Naive thymus-derived CD4-positive, alpha-beta T cell (primary cell): ENCODE measurements around the gene SHBG. TPM values are rescaled to one million over a fixed set of nuclear protein-coding genes. Genes with fewer than 3 reads are reported as not detected.

Source experiments
- ATAC-seq: fragments of 150-1000 bp; cut with Tn5 transposase; 2 replicates; pipeline ENCODE4 v1.10.0; 2021; ENCODE audit warnings: mild to moderate bottlenecking, moderate library complexity
- CTCF ChIA-PET: fragments of 350-600 bp; sonication (Branson Sonifier 250); formaldehyde crosslinking; loops from one replicate; lab custom pipeline; 2021; ENCODE audit warnings: antibody characterized with exemption; lab: Charles Lee
- POLR2A ChIA-PET: fragments of 350-600 bp; sonication (Branson Sonifier 250); formaldehyde crosslinking; loops from one replicate; lab custom pipeline; 2021; ENCODE audit warnings: antibody characterized with exemption, inconsistent platforms; lab: Charles Lee
- DNase-seq, 9 donors: peaks; one replicate each; pipeline versions ENCODE4 v3.0.0 to v3.0.0-alpha.2; 2020 to 2022; ENCODE audit warnings: mixed read lengths in 1 of 9
- H3K27ac ChIP-seq: one replicate; pipeline ENCODE4 v1.7.0; 2013; ENCODE audit warnings: mild to moderate bottlenecking, low read depth, low read length, moderate library complexity
- H3K27me3 ChIP-seq, 2 donors: one replicate each; pipeline ENCODE4 v1.7.0; 2013; ENCODE audit warnings: low read length in 2 of 2, mild to moderate bottlenecking in 2 of 2, moderate library complexity in 2 of 2; ENCODE audit not compliant: control insufficient read depth in 2 of 2, insufficient read depth in 2 of 2
- H3K36me3 ChIP-seq, 3 experiments: 1 replicate in 2 of 3; 2 replicates in 1 of 3; pipeline ENCODE4 v1.7.0; 2013; ENCODE audit warnings: low read length in 3 of 3, mild to moderate bottlenecking in 3 of 3, moderate library complexity in 1 of 3; ENCODE audit not compliant: insufficient read depth in 3 of 3, control insufficient read depth in 2 of 3
- H3K4me1 ChIP-seq, 2 donors: one replicate each; pipeline ENCODE4 v1.7.0; 2013; ENCODE audit warnings: low read length in 2 of 2, mild to moderate bottlenecking in 2 of 2, moderate library complexity in 1 of 2; ENCODE audit not compliant: control insufficient read depth in 2 of 2, insufficient read depth in 2 of 2
- H3K4me3 ChIP-seq: 2 replicates; pipeline ENCODE4 v1.7.0; 2013; ENCODE audit warnings: mild to moderate bottlenecking, low read length
- H3K9me3 ChIP-seq, 3 experiments: 1 replicate in 2 of 3; 2 replicates in 1 of 3; pipeline ENCODE4 v1.7.0; 2013; ENCODE audit warnings: low read length in 3 of 3; ENCODE audit not compliant: control insufficient read depth in 2 of 3
- H3K27ac Mint-ChIP-seq, 9 donors: one replicate each; pipeline ENCODE4 v1.8.0; 2020 to 2022; ENCODE audit warnings: mixed read lengths in 9 of 9, mild to moderate bottlenecking in 8 of 9, moderate library complexity in 5 of 9, inconsistent platforms in 2 of 9
- H3K27me3 Mint-ChIP-seq, 5 donors: one replicate each; pipeline ENCODE4 v1.8.0; 2021 to 2022; ENCODE audit warnings: mixed read lengths in 5 of 5, mild to moderate bottlenecking in 1 of 5
- H3K36me3 Mint-ChIP-seq, 5 donors: one replicate each; pipeline ENCODE4 v1.8.0; 2020 to 2022; ENCODE audit warnings: mixed read lengths in 5 of 5, mild to moderate bottlenecking in 3 of 5, inconsistent platforms in 1 of 5
- H3K4me1 Mint-ChIP-seq, 7 donors: one replicate each; pipeline ENCODE4 v1.8.0; 2020 to 2022; ENCODE audit warnings: mixed read lengths in 7 of 7, mild to moderate bottlenecking in 3 of 7, inconsistent platforms in 1 of 7
- H3K4me3 Mint-ChIP-seq, 10 donors: one replicate each; pipeline ENCODE4 v1.8.0; 2020 to 2022; ENCODE audit warnings: mild to moderate bottlenecking in 10 of 10, mixed read lengths in 10 of 10, moderate library complexity in 6 of 10, inconsistent platforms in 2 of 10
- H3K9me3 Mint-ChIP-seq, 11 donors: one replicate each; pipeline ENCODE4 v1.8.0; 2020 to 2022; ENCODE audit warnings: mixed read lengths in 11 of 11, mild to moderate bottlenecking in 4 of 11, inconsistent platforms in 1 of 11, moderate library complexity in 1 of 11
- intact Hi-C, 2 donors: fragments of 100-400 bp; cut with micrococcal nuclease; formaldehyde crosslinking; loops; one replicate each; pipeline ENCODE4 v1.15.1; 2023
- polyA plus RNA-seq, 2 donors: library from polyadenylated mRNA; unstranded; fragments of 300-500 nt; fragmentation: Illumina TruSeq; gene quantifications; one replicate each; pipeline ENCODE4 v1.2.3, GENCODE V29; 2021
- total RNA-seq, 6 experiments: library from RNA in 5 of 6; stranded (reverse) in 5 of 6; gene quantifications; 1 replicate in 5 of 6; 2 replicates in 1 of 6; pipeline ENCODE4 v1.2.3 and lab custom pipeline; 2021 to 2026

Gene SHBG, protein sequence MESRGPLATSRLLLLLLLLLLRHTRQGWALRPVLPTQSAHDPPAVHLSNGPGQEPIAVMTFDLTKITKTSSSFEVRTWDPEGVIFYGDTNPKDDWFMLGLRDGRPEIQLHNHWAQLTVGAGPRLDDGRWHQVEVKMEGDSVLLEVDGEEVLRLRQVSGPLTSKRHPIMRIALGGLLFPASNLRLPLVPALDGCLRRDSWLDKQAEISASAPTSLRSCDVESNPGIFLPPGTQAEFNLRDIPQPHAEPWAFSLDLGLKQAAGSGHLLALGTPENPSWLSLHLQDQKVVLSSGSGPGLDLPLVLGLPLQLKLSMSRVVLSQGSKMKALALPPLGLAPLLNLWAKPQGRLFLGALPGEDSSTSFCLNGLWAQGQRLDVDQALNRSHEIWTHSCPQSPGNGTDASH
- total RNA-seq (not detected), polyA plus RNA-seq (not detected), total RNA-seq (lab: John Stamatoyannopoulos, UW) (not detected)

DNA sequence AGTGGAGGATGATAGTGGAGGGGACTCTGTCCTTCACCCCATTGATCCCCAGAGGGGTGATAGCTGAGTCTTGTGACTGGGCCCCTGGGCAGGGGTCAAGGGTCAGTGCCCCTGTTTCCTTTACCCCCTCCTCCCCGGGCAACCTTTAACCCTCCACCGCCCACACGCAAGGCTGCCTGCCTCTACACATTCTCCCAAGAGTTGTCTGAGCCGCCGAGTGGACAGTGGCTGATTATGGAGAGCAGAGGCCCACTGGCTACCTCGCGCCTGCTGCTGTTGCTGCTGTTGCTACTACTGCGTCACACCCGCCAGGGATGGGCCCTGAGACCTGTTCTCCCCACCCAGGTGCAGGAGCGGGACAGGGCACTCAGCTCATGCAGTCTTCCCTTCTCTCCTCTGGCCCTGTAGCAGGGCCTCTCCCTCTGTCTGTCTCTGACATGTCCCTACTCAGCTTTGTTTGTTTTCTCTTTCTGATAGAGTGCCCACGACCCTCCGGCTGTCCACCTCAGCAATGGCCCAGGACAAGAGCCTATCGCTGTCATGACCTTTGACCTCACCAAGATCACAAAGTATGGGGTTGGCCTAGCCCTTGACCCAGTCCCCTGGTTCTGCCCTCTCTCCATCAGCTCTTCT is at the start of gene SHBG:
Gene SHBG, plus strand, starts transcription at position 197 of the 633 bp plus-strand sequence. Its CDS starts 38 bp downstream, at position 235.
- ChIA-PET POLR2A (interaction anchor here (1.1 to 3.6 kb wide), 4 partner anchors 15 to 227 kb away, joined by 3 to 31 read pairs (median 4); partner anchors contain the start of genes ATP1B2, FXR2, TP53 and WRAP53), CTCF (interaction anchor here (0.5 kb wide), 1 partner anchor 359 kb away, joined by 5 read pairs; no protein-coding TSS in a partner anchor)
- Histone ChIP-seq H3K4me1 (peaks cover 5% of the 10 kb centered on the region in 2 donors), H3K4me3 (no peak within 1 kb of the TSS), H3K9me3 (no peaks in the 10 kb centered on the region), H3K27ac (no peak within 1 kb of the TSS), H3K36me3 (peaks cover 0 to 3% (median 0%) of the 10 kb centered on the region in 3 experiments), H3K27me3 (no peaks in the 10 kb centered on the region)
- intact Hi-C loops, result no loop called here
- peak within 1 kb of the TSS in 8 of 10 donors; percentile 4 to 49 (median 25) for H3K4me3 Mint-ChIP-seq
- H3K27me3 Mint-ChIP-seq, result no peaks in the 10 kb centered on the region
- peak within 1 kb of the TSS in 3 of 9 donors; percentile 1 to 85 (median 52) for H3K27ac Mint-ChIP-seq
- H3K4me1 Mint-ChIP-seq, result peaks cover 7 to 19% (median 18%) of the 10 kb centered on the region in 7 donors
- H3K9me3 Mint-ChIP-seq, result no peaks in the 10 kb centered on the region
- ATAC-seq, result no peak
- peaks cover 0 to 3% (median 0%) of the 10 kb centered on the region in 5 donors for H3K36me3 Mint-ChIP-seq
- DNase-seq, result no peak

DNA sequence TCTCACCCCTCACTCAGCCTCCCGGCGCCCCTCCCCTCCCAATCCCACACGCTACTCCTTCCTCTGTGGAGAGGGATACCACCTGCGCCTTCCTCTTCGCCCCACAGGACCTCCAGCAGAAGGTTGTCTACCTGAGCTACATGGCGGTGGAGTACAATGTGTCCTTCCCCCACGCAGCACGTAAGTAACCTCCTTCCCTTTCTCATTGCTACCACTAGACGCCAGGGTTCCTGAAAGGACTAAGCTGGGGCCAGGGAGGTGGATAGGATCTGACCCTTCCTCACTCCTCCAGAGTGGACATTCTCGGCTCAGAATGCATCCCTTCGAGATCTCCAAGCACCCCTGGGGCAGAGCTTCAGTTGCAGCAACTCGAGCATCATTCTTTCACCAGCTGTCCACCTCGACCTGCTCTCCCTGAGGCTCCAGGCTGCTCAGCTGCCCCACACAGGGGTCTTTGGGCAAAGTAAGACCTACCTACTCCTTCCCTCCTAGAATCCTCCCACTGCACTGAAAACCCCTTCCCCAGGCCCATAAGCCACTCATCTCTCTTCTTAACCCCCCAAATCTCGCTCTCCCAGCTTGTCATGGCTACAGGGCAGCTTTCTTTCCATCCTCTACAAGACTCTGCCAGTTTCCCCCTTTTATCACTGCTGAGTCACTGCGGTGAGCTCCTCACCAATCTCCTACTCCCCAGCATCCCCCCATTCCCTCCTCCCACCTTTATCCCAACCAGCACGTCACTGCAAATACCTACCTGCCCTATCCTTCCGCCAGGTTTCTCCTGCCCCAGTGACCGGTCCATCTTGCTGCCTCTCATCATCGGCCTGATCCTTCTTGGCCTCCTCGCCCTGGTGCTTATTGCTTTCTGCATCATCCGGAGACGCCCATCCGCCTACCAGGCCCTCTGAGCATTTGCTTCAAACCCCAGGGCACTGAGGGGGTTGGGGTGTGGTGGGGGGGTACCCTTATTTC is 49.0 kb upstream of the SHBG start:
- peaks cover 21 to 34% (median 25%) of the 10 kb centered on the region in 3 experiments for H3K36me3 ChIP-seq
- Mint-ChIP-seq H3K4me3 (peak overlapping the region in 5 of 10 donors; percentile 28 to 51 (median 43)), H3K36me3 (peaks cover 0 to 39% (median 20%) of the 10 kb centered on the region in 5 donors), H3K9me3 (peaks cover 0 to 8% (median 0%) of the 10 kb centered on the region in 11 donors), H3K27ac (peak overlapping the region; percentile 48 to 90 (median 82)), H3K27me3 (no peaks in the 10 kb centered on the region), H3K4me1 (peaks cover 40 to 84% (median 72%) of the 10 kb centered on the region in 7 donors)
- ChIA-PET POLR2A (interaction anchor here (1.1 to 6.8 kb wide), 6 partner anchors 8 to 106 kb away, joined by 4 to 108 read pairs (median 12); partner anchors contain the start of genes FXR2, SOX15, TP53 and WRAP53), CTCF (interaction anchor here (1.7 kb wide), 2 partner anchors 8 to 20 kb away, joined by 6 to 8 read pairs; partner anchors contain the start of gene SOX15)
- no peaks in the 10 kb centered on the region for H3K27me3 ChIP-seq
- peak in 1 of 9 donors; percentile 21 for DNase-seq
- H3K4me3 ChIP-seq, result no peak overlapping the region
- no peaks in the 10 kb centered on the region for H3K9me3 ChIP-seq
- intact Hi-C loops, result no loop called here
- no peak for ATAC-seq
- peaks cover 34 to 35% of the 10 kb centered on the region in 2 donors for H3K4me1 ChIP-seq
- H3K27ac ChIP-seq, result no peak overlapping the region

DNA sequence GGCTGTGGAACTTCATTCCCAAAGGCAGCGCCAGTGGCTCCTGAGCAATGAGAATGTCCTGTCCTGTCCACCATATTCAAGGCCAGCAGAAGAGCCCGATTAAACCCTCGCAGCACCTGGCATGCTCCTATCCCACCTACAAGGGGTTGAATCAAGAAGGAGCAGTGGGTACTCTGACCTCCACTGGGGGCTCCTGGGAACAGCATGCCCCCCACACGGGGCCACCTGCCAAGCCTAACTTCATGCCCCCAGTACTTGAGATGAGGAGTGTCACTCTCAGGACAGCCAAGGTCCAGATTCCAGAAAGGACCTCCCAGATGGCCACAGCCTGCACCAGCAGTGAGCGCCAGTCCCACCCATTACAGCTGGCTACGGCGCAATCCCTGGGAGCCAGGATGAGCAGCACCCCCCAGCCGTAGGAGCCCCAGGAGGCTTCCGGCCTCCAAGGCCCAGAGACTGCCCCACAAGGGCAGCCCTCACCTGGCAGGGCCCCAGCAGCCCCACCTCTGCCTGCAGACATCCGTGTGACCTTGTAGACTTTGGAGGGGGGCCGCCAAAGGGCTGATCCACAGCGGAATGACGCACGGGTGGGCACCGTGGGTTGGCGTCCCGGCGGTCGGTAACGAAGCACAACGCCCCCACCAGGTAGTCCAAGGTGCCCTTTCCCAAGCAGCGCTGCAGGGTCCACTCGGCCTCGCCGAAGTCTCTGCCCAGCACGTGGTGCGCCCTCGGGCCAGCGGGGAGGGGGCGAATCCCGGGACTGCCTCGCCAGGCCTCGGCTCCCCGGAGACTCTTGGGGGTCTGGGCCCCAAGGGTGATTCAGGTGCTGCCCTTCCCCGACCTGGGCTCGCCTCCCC is 47.3 kb upstream of the SHBG start:
- peaks cover 33 to 68% (median 62%) of the 10 kb centered on the region in 7 donors for H3K4me1 Mint-ChIP-seq
- peak overlapping the region; percentile 48 to 100 (median 81) for H3K4me3 Mint-ChIP-seq
- intact Hi-C loops, result loop anchor here (1.0 kb wide), 6 partner anchors 9 to 106 kb away; partner anchors contain the start of genes FXR2 (in 1 of the 2), POLR2A (in 1 of the 2), SENP3 (in 1 of the 2) and WRAP53 (in 1 of the 2)
- Histone ChIP-seq H3K36me3 (peaks cover 7 to 29% (median 7%) of the 10 kb centered on the region in 3 experiments), H3K27me3 (no peaks in the 10 kb centered on the region), H3K9me3 (no peaks in the 10 kb centered on the region), H3K27ac (peak overlapping the region; percentile 95), H3K4me3 (peak overlapping the region; percentile 100), H3K4me1 (peaks cover 28 to 35% of the 10 kb centered on the region in 2 donors)
- ChIA-PET POLR2A (interaction anchor here (1.2 to 6.8 kb wide), 13 partner anchors 9 to 547 kb away, joined by 3 to 108 read pairs (median 15); partner anchors contain the start of genes FXR2, GPS2, SENP3 and SLC16A13), CTCF (interaction anchor here (0.6 to 2.8 kb wide), 9 partner anchors 22 to 511 kb away, joined by 3 to 18 read pairs (median 3); partner anchors contain the start of genes FXR2, SENP3 and TP53)
- ATAC-seq (no peak), DNase-seq (peak in 1 of 9 donors; percentile 24)
- peaks cover 2 to 25% (median 10%) of the 10 kb centered on the region in 5 donors for H3K36me3 Mint-ChIP-seq
- no peaks in the 10 kb centered on the region for H3K27me3 Mint-ChIP-seq
- peak overlapping the region; percentile 75 to 100 (median 98) for H3K27ac Mint-ChIP-seq
- H3K9me3 Mint-ChIP-seq, result peaks cover 0 to 7% (median 0%) of the 10 kb centered on the region in 11 donors

DNA sequence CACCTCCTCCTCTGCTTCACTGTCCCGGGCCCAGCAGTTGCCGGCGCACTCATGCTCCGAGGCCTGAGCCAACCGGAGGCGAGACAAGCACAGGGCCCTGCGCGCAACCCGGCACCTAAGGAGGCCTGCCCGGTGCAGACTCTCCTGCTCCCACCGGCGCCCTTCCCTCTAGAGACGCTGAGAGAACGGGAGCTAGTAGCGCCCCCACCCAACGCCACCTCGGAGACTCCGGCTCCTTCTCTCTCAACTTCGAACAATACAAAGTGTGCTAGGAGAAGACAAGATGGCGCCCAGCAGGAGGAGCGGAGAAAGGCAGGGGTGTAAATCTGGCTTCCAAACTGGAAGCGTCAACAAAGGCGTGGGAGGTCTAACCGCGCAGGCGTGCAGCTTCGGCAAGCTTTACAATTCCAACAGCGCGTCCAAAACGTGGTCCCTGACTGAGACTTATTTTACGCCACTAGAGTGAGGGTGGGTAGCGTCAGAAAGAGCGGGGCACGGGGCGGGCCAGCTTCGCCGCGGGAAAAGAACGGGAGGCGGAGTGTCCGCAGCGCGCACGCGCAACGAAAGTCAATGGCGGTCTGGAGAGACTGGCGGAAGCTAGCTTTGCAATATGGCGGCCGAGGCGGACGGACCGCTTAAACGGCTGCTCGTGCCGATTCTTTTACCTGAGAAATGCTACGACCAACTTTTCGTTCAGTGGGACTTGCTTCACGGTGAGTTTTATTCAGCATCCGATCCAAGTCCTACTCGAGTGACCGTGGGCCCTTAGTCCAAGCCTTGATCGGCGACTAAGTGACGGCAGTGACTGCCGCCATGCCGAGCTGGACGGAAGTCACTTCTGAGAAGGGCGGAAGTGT is 46.5 kb upstream of the SHBG start, which contains the start of gene MPDU1:
Gene MPDU1, plus strand, starts transcription at position 600 of the 857 bp plus-strand sequence. Its CDS starts 11 bp downstream, at position 611.
- H3K9me3 Mint-ChIP-seq, result peaks cover 0 to 6% (median 0%) of the 10 kb centered on the region in 11 donors
- peak within 1 kb of the TSS; percentile 100 for H3K4me3 ChIP-seq
- H3K27me3 Mint-ChIP-seq, result no peaks in the 10 kb centered on the region
- H3K4me1 ChIP-seq, result peaks cover 28 to 35% of the 10 kb centered on the region in 2 donors
- H3K27ac ChIP-seq, result peak within 1 kb of the TSS; percentile 95
- CTCF ChIA-PET, result interaction anchor here (0.5 to 2.8 kb wide), 10 partner anchors 23 to 511 kb away, joined by 3 to 18 read pairs (median 4); partner anchors contain the start of genes FXR2, SENP3 and TP53
- H3K36me3 Mint-ChIP-seq, result peaks cover 0 to 19% (median 5%) of the 10 kb centered on the region in 5 donors
- POLR2A ChIA-PET, result interaction anchor here (0.6 to 6.8 kb wide), 29 partner anchors 10 to 573 kb away, joined by 3 to 108 read pairs (median 5); partner anchors contain the start of genes CTDNEP1, ELP5, FXR2 and GPS2
- H3K4me3 Mint-ChIP-seq, result peak within 1 kb of the TSS; percentile 89 to 100 (median 99)
- peaks cover 0 to 29% (median 5%) of the 10 kb centered on the region in 3 experiments for H3K36me3 ChIP-seq
- ATAC-seq (peak; percentile 80), DNase-seq (peak; percentile 89 to 98 (median 97))
- peaks cover 33 to 60% (median 55%) of the 10 kb centered on the region in 7 donors for H3K4me1 Mint-ChIP-seq
- H3K9me3 ChIP-seq, result no peaks in the 10 kb centered on the region
- peak within 1 kb of the TSS; percentile 98 to 100 (median 100) for H3K27ac Mint-ChIP-seq
- intact Hi-C loops, result loop anchor here (1.0 kb wide), 8 partner anchors 10 to 331 kb away; partner anchors contain the start of genes SENP3 (in 2 of the 2), ELP5 (in 1 of the 2), FXR2 (in 1 of the 2) and POLR2A (in 1 of the 2)
- H3K27me3 ChIP-seq, result no peaks in the 10 kb centered on the region
